SK-N-SH treated with all-trans-retinoic acid at 6 μM for 48 hours (cell line): ENCODE results near the gene SUSD3.

Source experiments
- ATAC-seq: fragments of 200-7000 bp; cut with Tn5 transposase; 3 replicates; pipeline ENCODE4 v1.9.1; 2020; ENCODE audit warnings: mild to moderate bottlenecking, moderate library complexity
- ARNTL ChIP-seq: fragments of 450-650 bp; formaldehyde crosslinking; IDR thresholded peaks from 2 replicates; pipeline ENCODE4 v1.5.0; 2020; ENCODE audit warnings: low read depth, mild to moderate bottlenecking, moderate library complexity, borderline replicate concordance
- BACH2 ChIP-seq: fragments of 250-450 bp; sonication (Bioruptor Pico); IDR thresholded peaks from 2 replicates; pipeline ENCODE4 v1.9.0; 2021; ENCODE audit warnings: mild to moderate bottlenecking, borderline replicate concordance
- CREB5 ChIP-seq: fragments of 250-450 bp; sonication (Bioruptor Pico); IDR thresholded peaks from 2 replicates; pipeline ENCODE4 v1.5.1; 2020; ENCODE audit warnings: low read depth, mild to moderate bottlenecking, moderate library complexity
- CSDC2 ChIP-seq: fragments of 250-450 bp; sonication (Bioruptor Pico); IDR thresholded peaks from 2 replicates; pipeline ENCODE4 v1.5.0; 2020; ENCODE audit warnings: mild to moderate bottlenecking, moderate library complexity
- CSRNP3 ChIP-seq: fragments of 250-450 bp; sonication (Bioruptor Pico); IDR thresholded peaks from 2 replicates; pipeline ENCODE4 v1.5.1; 2021; ENCODE audit warnings: mild to moderate bottlenecking, moderate library complexity
- ESRRG ChIP-seq: fragments of 250-450 bp; sonication (Bioruptor Pico); IDR thresholded peaks from 2 replicates; pipeline ENCODE4 v1.6.1; 2021; ENCODE audit warnings: mild to moderate bottlenecking
- GLIS3 ChIP-seq: fragments of 250-450 bp; sonication (Bioruptor Pico); IDR thresholded peaks from 2 replicates; pipeline ENCODE4 v1.5.0; 2020; ENCODE audit warnings: mild to moderate bottlenecking, moderate library complexity
- ISL1 ChIP-seq: fragments of 250-450 bp; sonication (Bioruptor Pico); IDR thresholded peaks from 2 replicates; pipeline ENCODE4 v2.1.2; 2022; ENCODE audit warnings: mild to moderate bottlenecking, moderate library complexity
- OSR1 ChIP-seq: fragments of 250-450 bp; sonication (Bioruptor Pico); IDR thresholded peaks from 2 replicates; pipeline ENCODE4 v1.8.0; 2022; ENCODE audit warnings: moderate library complexity, mild to moderate bottlenecking, inconsistent platforms
- PATZ1 ChIP-seq: fragments of 250-450 bp; sonication (Bioruptor Pico); IDR thresholded peaks from 2 replicates; pipeline ENCODE4 v1.8.0; 2020; ENCODE audit warnings: mild to moderate bottlenecking, moderate library complexity, borderline replicate concordance
- POU6F1 ChIP-seq: fragments of 250-450 bp; sonication (Bioruptor Pico); IDR thresholded peaks from 2 replicates; pipeline ENCODE4 v1.8.0; 2021; ENCODE audit warnings: low read depth, mild to moderate bottlenecking, moderate library complexity, borderline replicate concordance
- PPARA ChIP-seq: fragments of 250-450 bp; sonication (Bioruptor Pico); IDR thresholded peaks from 2 replicates; pipeline ENCODE4 v1.5.0; 2020; ENCODE audit warnings: mild to moderate bottlenecking, borderline replicate concordance
- RARB ChIP-seq: fragments of 250-450 bp; sonication (Bioruptor Pico); IDR thresholded peaks from 2 replicates; pipeline ENCODE4 v1.8.0; 2021; ENCODE audit warnings: mild to moderate bottlenecking, moderate library complexity
- SNAI2 ChIP-seq: fragments of 250-450 bp; sonication (Bioruptor Pico); IDR thresholded peaks from 2 replicates; pipeline ENCODE4 v1.5.0; 2020; ENCODE audit warnings: mild to moderate bottlenecking, moderate library complexity
- TCF4 ChIP-seq: fragments of 250-450 bp; sonication (Bioruptor Pico); IDR thresholded peaks from 2 replicates; pipeline ENCODE4 v1.8.0; 2021; ENCODE audit warnings: mild to moderate bottlenecking, moderate library complexity, borderline replicate concordance
- TOX ChIP-seq: fragments of 250-450 bp; sonication (Bioruptor Pico); IDR thresholded peaks from 2 replicates; pipeline ENCODE4 v1.8.0; 2021; ENCODE audit warnings: mild to moderate bottlenecking, moderate library complexity, borderline replicate concordance
- TSHZ2 ChIP-seq: fragments of 250-450 bp; sonication (Bioruptor Pico); IDR thresholded peaks from 2 replicates; pipeline ENCODE4 v1.5.0; 2020; ENCODE audit warnings: mild to moderate bottlenecking, moderate library complexity
- ZC3H10 ChIP-seq: fragments of 250-450 bp; sonication (Bioruptor Pico); IDR thresholded peaks from 2 replicates; pipeline ENCODE4 v1.5.1; 2021; ENCODE audit warnings: mild to moderate bottlenecking, moderate library complexity
- ZFP3 ChIP-seq: fragments of 250-450 bp; sonication (Bioruptor Pico); IDR thresholded peaks from 2 replicates; pipeline ENCODE4 v1.5.0; 2020; ENCODE audit warnings: mild to moderate bottlenecking, moderate library complexity
- ZFP30 ChIP-seq: fragments of 450-650 bp; formaldehyde crosslinking; IDR thresholded peaks from 2 replicates; pipeline ENCODE4 v1.5.0; 2022; ENCODE audit warnings: mild to moderate bottlenecking, moderate library complexity
- ZNF565 ChIP-seq: fragments of 450-650 bp; formaldehyde crosslinking; conservative IDR thresholded peaks from 2 replicates; pipeline ENCODE4 v1.5.0; 2020; ENCODE audit warnings: low read depth, mild to moderate bottlenecking, moderate library complexity
- ZNF70 ChIP-seq: fragments of 450-650 bp; formaldehyde crosslinking; IDR thresholded peaks from 2 replicates; pipeline ENCODE4 v1.5.0; 2020; ENCODE audit warnings: mild to moderate bottlenecking, moderate library complexity
- ZNF8 ChIP-seq: fragments of 450-650 bp; formaldehyde crosslinking; IDR thresholded peaks from 2 replicates; pipeline ENCODE4 v1.5.0; 2020; ENCODE audit warnings: mild to moderate bottlenecking, moderate library complexity

Gene SUSD3

GRCh38 chr9:93085676-93086075 is 27.2 kb downstream of the SUSD3 start:
- no peak for ATAC-seq

GRCh38 chr9:93086447-93087224 is 28.1 kb downstream of the SUSD3 start:
- TF ChIP-seq ESRRG = no peak
- TF ChIP-seq ZFP30 (CRISPR knock-in tag) = no peak
- TF ChIP-seq BACH2 = no peak
- TF ChIP-seq ZC3H10 (CRISPR knock-in tag) = no peak
- TF ChIP-seq TOX (CRISPR knock-in tag) = no peak
- TF ChIP-seq ZNF70 (CRISPR knock-in tag) = no peak
- TF ChIP-seq CREB5 (CRISPR knock-in tag) = no peak
- no peak for TF ChIP-seq GLIS3 (CRISPR knock-in tag)
- no peak for TF ChIP-seq ISL1 (CRISPR knock-in tag)
- no peak for TF ChIP-seq TSHZ2 (CRISPR knock-in tag)
- TF ChIP-seq RARB (CRISPR knock-in tag) = no peak
- TF ChIP-seq ARNTL (CRISPR knock-in tag) = no peak
- no peak for TF ChIP-seq PPARA
- TF ChIP-seq PATZ1 (CRISPR knock-in tag) = no peak
- TF ChIP-seq SNAI2 (CRISPR knock-in tag) = no peak
- no peak for TF ChIP-seq ZNF565
- no peak for TF ChIP-seq CSRNP3 (CRISPR knock-in tag)
- no peak for TF ChIP-seq ZFP3
- no peak for TF ChIP-seq TCF4 (CRISPR knock-in tag)

More at GRCh38 chr9:93085676-93086075, 27.2 kb downstream of the SUSD3 start:
- TF ChIP-seq GLIS3 (CRISPR knock-in tag) = no peak
- TF ChIP-seq TOX (CRISPR knock-in tag) = no peak
- peak; percentile 92 for TF ChIP-seq ZNF565
- no peak for TF ChIP-seq ZFP30 (CRISPR knock-in tag)

GRCh38 chr9:93087971-93088655 is 29.6 kb downstream of the SUSD3 start:
- no peak for ATAC-seq
- no peak for TF ChIP-seq CSDC2 (CRISPR knock-in tag)
- TF ChIP-seq RARB (CRISPR knock-in tag) = no peak
- no peak for TF ChIP-seq SNAI2 (CRISPR knock-in tag)
- TF ChIP-seq TOX (CRISPR knock-in tag) = no peak
- no peak for TF ChIP-seq PPARA

More at GRCh38 chr9:93086447-93087224, 28.1 kb downstream of the SUSD3 start:
- no peak for ATAC-seq

- ATAC-seq = no peak
- no peak for TF ChIP-seq SNAI2 (CRISPR knock-in tag)
- TF ChIP-seq PATZ1 (CRISPR knock-in tag) = no peak
- no peak for TF ChIP-seq ISL1 (CRISPR knock-in tag)
- TF ChIP-seq TCF4 (CRISPR knock-in tag) = no peak
- TF ChIP-seq RARB (CRISPR knock-in tag) = no peak
- no peak for TF ChIP-seq GLIS3 (CRISPR knock-in tag)
- no peak for TF ChIP-seq ZNF70 (CRISPR knock-in tag)
- TF ChIP-seq CSDC2 (CRISPR knock-in tag) = no peak
- no peak for TF ChIP-seq ZFP30 (CRISPR knock-in tag)
- TF ChIP-seq ZFP3 = no peak
- TF ChIP-seq OSR1 (CRISPR knock-in tag) = no peak
- no peak for TF ChIP-seq ZNF565
- TF ChIP-seq BACH2 = no peak
- no peak for TF ChIP-seq ZNF8
- TF ChIP-seq POU6F1 (CRISPR knock-in tag) = no peak
- TF ChIP-seq ZC3H10 (CRISPR knock-in tag) = no peak
Measured at GRCh38 chr9:93088656-93089015, 30.1 kb downstream of the SUSD3 start.
